Body of pancreas (tissue), 4 donors: ENCODE results near the gene MYO1B. TPM values are rescaled to one million over a fixed set of nuclear protein-coding genes. Genes with fewer than 3 reads are reported as not detected.

Source experiments
- ATAC-seq: fragments of 150-250 bp; one replicate; pipeline ENCODE4 v1.9.1; 2016
- DNase-seq, 4 donors: peaks; one replicate each; pipeline ENCODE4 v3.0.0-alpha.2; 2019
- H3K27ac ChIP-seq, 4 donors: fragments of 200-600 bp; sonication (generic); 1 replicate in 3 of 4; 2 replicates in 1 of 4; pipeline versions ENCODE4 v1.5.1 to v1.6.1; 2016 to 2019; ENCODE audit warnings: mild to moderate bottlenecking in 1 of 4, mixed read lengths in 1 of 4, moderate library complexity in 1 of 4
- H3K27me3 ChIP-seq, 2 donors: fragments of 200-600 bp; sonication (generic); one replicate each; pipeline ENCODE4 v1.6.0; 2016; ENCODE audit warnings: mild to moderate bottlenecking in 1 of 2
- H3K36me3 ChIP-seq, 2 donors: fragments of 200-600 bp; sonication (generic); replicated peaks in 1 of 2; 2 replicates each; pipeline ENCODE4 v1.5.1; 2016; ENCODE audit warnings: low read depth in 2 of 2; ENCODE audit not compliant: insufficient read depth in 1 of 2
- H3K4me1 ChIP-seq: fragments of 200-600 bp; sonication (generic); one replicate; pipeline ENCODE4 v1.6.0; 2016
- H3K4me3 ChIP-seq, 2 donors: fragments of 200-600 bp; sonication (generic); 1 replicate in 1 of 2; 2 replicates in 1 of 2; pipeline ENCODE4 v1.5.1; 2016 to 2019
- H3K9me3 ChIP-seq, 3 donors: fragments of 200-600 bp; sonication (generic); 1 replicate in 2 of 3; 2 replicates in 1 of 3; pipeline ENCODE4 v1.5.1; 2016
- CTCF ChIP-seq, 7 experiments: fragments of 450-650 bp in 4 of 7; fragments of 200-600 bp in 3 of 7; sonication (generic) in 3 of 7; IDR thresholded peaks; one replicate each; pipeline ENCODE4 v1.5.1; 2016 to 2019; ENCODE audit warnings: antibody characterized with exemption in 7 of 7
- POLR2A ChIP-seq, 3 donors: fragments of 450-650 bp; IDR thresholded peaks; one replicate each; pipeline ENCODE4 v1.6.1; 2016; ENCODE audit warnings: antibody characterized with exemption in 3 of 3, mild to moderate bottlenecking in 2 of 3
- WGBS, 2 donors: methylation state at CpG; one replicate each; pipeline ENCODE4 v1.1.5; 2017; 5-methylcytosine and 5-hydroxymethylcytosine counted together
- intact Hi-C: fragments of 100-400 bp; cut with DNase I; formaldehyde crosslinking; loops from one replicate; pipeline ENCODE4 v1.15.1; 2023
- total RNA-seq, 2 donors: library from RNA; depleted of rRNA; stranded (reverse); fragments of >200 nt; gene quantifications; one replicate each; pipeline ENCODE4 v1.1.0, GENCODE V29; 2016

Gene MYO1B
- total RNA-seq, 2 donors from 2014 or later = 68.0 to 77.8 TPM

GRCh38 chr2:191352536-191352935, 107.3 kb downstream of the MYO1B start:
- ATAC-seq (no peak), DNase-seq (no peak)
- H3K27me3 ChIP-seq = no peaks in the 10 kb centered on the region
- TF ChIP-seq POLR2A (IDR thresholded peaks at IDR 0.05) (no peak), CTCF (IDR thresholded peaks at IDR 0.05) (no peak)
- H3K4me1 ChIP-seq = peaks cover under 1% of the 10 kb centered on the region
- 90 to 95% methylated on average over 2 of the region's 2 CpGs for WGBS, 2 donors
- intact Hi-C loops = no loop called here
- H3K4me3 ChIP-seq = no peak overlapping the region
- H3K9me3 ChIP-seq = no peaks in the 10 kb centered on the region
- H3K27ac ChIP-seq = no peak overlapping the region
- H3K36me3 ChIP-seq = peaks cover 0 to 6% of the 10 kb centered on the region in 2 donors

- DNase-seq (no peak), ATAC-seq (no peak)
- Histone ChIP-seq H3K27me3 (no peaks in the 10 kb centered on the region), H3K4me3 (no peak overlapping the region), H3K4me1 (peaks cover 17% of the 10 kb centered on the region), H3K9me3 (no peaks in the 10 kb centered on the region), H3K27ac (no peak overlapping the region), H3K36me3 (peaks cover 0 to 2% of the 10 kb centered on the region in 2 donors)
- intact Hi-C loops = no loop called here
- TF ChIP-seq POLR2A (IDR thresholded peaks at IDR 0.05) (no peak), CTCF (IDR thresholded peaks at IDR 0.05) (no peak)
- 89 to 96% methylated on average over 8 of the region's 8 CpGs for WGBS, 2 donors
These were observed 110.1 kb downstream of the MYO1B start for GRCh38 chr2:191355170-191355758.

GRCh38 chr2:191357678-191358077, 112.5 kb downstream of the MYO1B start:
- Histone ChIP-seq H3K27me3 (no peaks in the 10 kb centered on the region), H3K9me3 (no peaks in the 10 kb centered on the region), H3K27ac (peak overlapping the region in 1 of 4 donors; percentile 20), H3K4me1 (peaks cover 17% of the 10 kb centered on the region), H3K4me3 (no peak overlapping the region), H3K36me3 (peaks cover 0 to 2% of the 10 kb centered on the region in 2 donors)
- TF ChIP-seq POLR2A (IDR thresholded peaks at IDR 0.05) (no peak), CTCF (IDR thresholded peaks at IDR 0.05) (no peak)
- intact Hi-C loops = no loop called here
- WGBS, 2 donors = 43% methylated on average over 1 of the region's 1 CpG
- no peak for ATAC-seq
- no peak for DNase-seq

GRCh38 chr2:191358325-191359025, 113.3 kb downstream of the MYO1B start:
- no peak overlapping the region for H3K4me3 ChIP-seq
- H3K27ac ChIP-seq = peak overlapping the region in 2 of 4 donors; percentile 26 to 36
- intact Hi-C loops = no loop called here
- 35 to 36% methylated on average over 11 of the region's 11 CpGs for WGBS, 2 donors
- peaks cover 0 to 2% of the 10 kb centered on the region in 2 donors for H3K36me3 ChIP-seq
- peak; percentile 31 to 55 (median 41) for DNase-seq
- no peaks in the 10 kb centered on the region for H3K9me3 ChIP-seq
- H3K4me1 ChIP-seq = peaks cover 17% of the 10 kb centered on the region
- H3K27me3 ChIP-seq = no peaks in the 10 kb centered on the region
- TF ChIP-seq POLR2A (IDR thresholded peaks at IDR 0.05) = no peak
- no peak for TF ChIP-seq CTCF (IDR thresholded peaks at IDR 0.05)
- ATAC-seq = peak; percentile 78
